Naive thymus-derived CD4-positive, alpha-beta T cell (primary cell): ENCODE measurements around the gene CHRNB2. TPM values are rescaled to one million over a fixed set of nuclear protein-coding genes. Genes with fewer than 3 reads are reported as not detected.

Experiments
- ATAC-seq: fragments of 150-1000 bp; cut with Tn5 transposase; 2 replicates; pipeline ENCODE4 v1.10.0; 2021; ENCODE audit warnings: mild to moderate bottlenecking, moderate library complexity
- CTCF ChIA-PET: fragments of 350-600 bp; sonication (Branson Sonifier 250); formaldehyde crosslinking; loops from one replicate; lab custom pipeline; 2021; ENCODE audit warnings: antibody characterized with exemption; lab: Charles Lee
- POLR2A ChIA-PET: fragments of 350-600 bp; sonication (Branson Sonifier 250); formaldehyde crosslinking; loops from one replicate; lab custom pipeline; 2021; ENCODE audit warnings: antibody characterized with exemption, inconsistent platforms; lab: Charles Lee
- DNase-seq, 9 donors: peaks; one replicate each; pipeline versions ENCODE4 v3.0.0 to v3.0.0-alpha.2; 2020 to 2022; ENCODE audit warnings: mixed read lengths in 1 of 9
- H3K27ac ChIP-seq: one replicate; pipeline ENCODE4 v1.7.0; 2013; ENCODE audit warnings: mild to moderate bottlenecking, low read depth, low read length, moderate library complexity
- H3K27me3 ChIP-seq, 2 donors: one replicate each; pipeline ENCODE4 v1.7.0; 2013; ENCODE audit warnings: low read length in 2 of 2, mild to moderate bottlenecking in 2 of 2, moderate library complexity in 2 of 2; ENCODE audit not compliant: control insufficient read depth in 2 of 2, insufficient read depth in 2 of 2
- H3K36me3 ChIP-seq, 3 experiments: 1 replicate in 2 of 3; 2 replicates in 1 of 3; pipeline ENCODE4 v1.7.0; 2013; ENCODE audit warnings: low read length in 3 of 3, mild to moderate bottlenecking in 3 of 3, moderate library complexity in 1 of 3; ENCODE audit not compliant: insufficient read depth in 3 of 3, control insufficient read depth in 2 of 3
- H3K4me1 ChIP-seq, 2 donors: one replicate each; pipeline ENCODE4 v1.7.0; 2013; ENCODE audit warnings: low read length in 2 of 2, mild to moderate bottlenecking in 2 of 2, moderate library complexity in 1 of 2; ENCODE audit not compliant: control insufficient read depth in 2 of 2, insufficient read depth in 2 of 2
- H3K4me3 ChIP-seq: 2 replicates; pipeline ENCODE4 v1.7.0; 2013; ENCODE audit warnings: mild to moderate bottlenecking, low read length
- H3K9me3 ChIP-seq, 3 experiments: 1 replicate in 2 of 3; 2 replicates in 1 of 3; pipeline ENCODE4 v1.7.0; 2013; ENCODE audit warnings: low read length in 3 of 3; ENCODE audit not compliant: control insufficient read depth in 2 of 3
- H3K27ac Mint-ChIP-seq, 9 donors: one replicate each; pipeline ENCODE4 v1.8.0; 2020 to 2022; ENCODE audit warnings: mixed read lengths in 9 of 9, mild to moderate bottlenecking in 8 of 9, moderate library complexity in 5 of 9, inconsistent platforms in 2 of 9
- H3K27me3 Mint-ChIP-seq, 5 donors: one replicate each; pipeline ENCODE4 v1.8.0; 2021 to 2022; ENCODE audit warnings: mixed read lengths in 5 of 5, mild to moderate bottlenecking in 1 of 5
- H3K36me3 Mint-ChIP-seq, 5 donors: one replicate each; pipeline ENCODE4 v1.8.0; 2020 to 2022; ENCODE audit warnings: mixed read lengths in 5 of 5, mild to moderate bottlenecking in 3 of 5, inconsistent platforms in 1 of 5
- H3K4me1 Mint-ChIP-seq, 7 donors: one replicate each; pipeline ENCODE4 v1.8.0; 2020 to 2022; ENCODE audit warnings: mixed read lengths in 7 of 7, mild to moderate bottlenecking in 3 of 7, inconsistent platforms in 1 of 7
- H3K4me3 Mint-ChIP-seq, 10 donors: one replicate each; pipeline ENCODE4 v1.8.0; 2020 to 2022; ENCODE audit warnings: mild to moderate bottlenecking in 10 of 10, mixed read lengths in 10 of 10, moderate library complexity in 6 of 10, inconsistent platforms in 2 of 10
- H3K9me3 Mint-ChIP-seq, 11 donors: one replicate each; pipeline ENCODE4 v1.8.0; 2020 to 2022; ENCODE audit warnings: mixed read lengths in 11 of 11, mild to moderate bottlenecking in 4 of 11, inconsistent platforms in 1 of 11, moderate library complexity in 1 of 11
- intact Hi-C, 2 donors: fragments of 100-400 bp; cut with micrococcal nuclease; formaldehyde crosslinking; loops; one replicate each; pipeline ENCODE4 v1.15.1; 2023
- polyA plus RNA-seq, 2 donors: library from polyadenylated mRNA; unstranded; fragments of 300-500 nt; fragmentation: Illumina TruSeq; gene quantifications; one replicate each; pipeline ENCODE4 v1.2.3, GENCODE V29; 2021
- total RNA-seq, 6 experiments: library from RNA in 5 of 6; stranded (reverse) in 5 of 6; gene quantifications; 1 replicate in 5 of 6; 2 replicates in 1 of 6; pipeline ENCODE4 v1.2.3 and lab custom pipeline; 2021 to 2026

Gene CHRNB2
- total and polyA plus RNA-seq, 7 experiments from 2014 or later: not detected

DNA sequence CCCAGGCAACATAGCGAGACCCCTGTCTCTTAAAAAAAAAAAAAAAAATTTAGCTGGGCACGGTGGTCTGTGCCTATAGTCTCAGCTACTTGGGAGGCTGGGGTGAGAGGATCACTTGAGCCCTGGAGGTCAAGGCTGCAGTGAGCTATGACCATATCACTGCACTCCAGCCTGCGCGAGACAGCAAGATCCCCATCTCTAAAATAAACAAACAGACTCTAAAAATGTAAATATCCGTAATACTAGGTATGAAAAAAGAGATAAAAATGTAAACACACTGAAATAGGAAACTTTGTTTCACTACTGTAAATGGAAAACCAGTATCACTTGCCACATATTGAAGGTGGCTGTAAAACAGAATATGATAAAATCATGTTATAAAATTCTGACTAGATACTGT lies 23.2 kb downstream of the CHRNB2 start:
- no peaks in the 10 kb centered on the region for H3K4me1 ChIP-seq
- H3K27me3 ChIP-seq: no peaks in the 10 kb centered on the region
- Mint-ChIP-seq H3K27ac (peak overlapping the region in 1 of 9 donors; percentile 59), H3K27me3 (no peaks in the 10 kb centered on the region), H3K4me3 (no peak overlapping the region), H3K9me3 (peaks cover 0 to 2% (median 0%) of the 10 kb centered on the region in 11 donors), H3K36me3 (peaks cover 29 to 72% (median 43%) of the 10 kb centered on the region in 5 donors), H3K4me1 (peaks cover 0 to 10% (median 1%) of the 10 kb centered on the region in 7 donors)
- DNase-seq (no peak), ATAC-seq (no peak)
- H3K27ac ChIP-seq: no peak overlapping the region
- POLR2A ChIA-PET: interaction anchor here (0.6 kb wide), 1 partner anchor 374 kb away, joined by 3 read pairs; no protein-coding TSS in a partner anchor
- H3K4me3 ChIP-seq: no peak overlapping the region
- intact Hi-C loops: no loop called here
- H3K36me3 ChIP-seq: peaks cover 40 to 98% (median 79%) of the 10 kb centered on the region in 3 experiments
- no peaks in the 10 kb centered on the region for H3K9me3 ChIP-seq
- CTCF ChIA-PET: no interaction called here

GRCh38 chr1:154591206-154591605 lies 23.6 kb downstream of the CHRNB2 start:
- no peaks in the 10 kb centered on the region for H3K27me3 Mint-ChIP-seq
- peaks cover 0 to 10% (median 1%) of the 10 kb centered on the region in 7 donors for H3K4me1 Mint-ChIP-seq
- H3K4me3 Mint-ChIP-seq: no peak overlapping the region
- peak overlapping the region in 2 of 9 donors; percentile 33 to 48 for H3K27ac Mint-ChIP-seq
- H3K36me3 Mint-ChIP-seq: peaks cover 29 to 68% (median 39%) of the 10 kb centered on the region in 5 donors
- intact Hi-C loops: no loop called here
- ChIA-PET CTCF (no interaction called here), POLR2A (interaction anchor here (0.8 kb wide), 1 partner anchor 35 kb away, joined by 4 read pairs; no protein-coding TSS in a partner anchor)
- ATAC-seq: no peak
- DNase-seq: no peak
- Histone ChIP-seq H3K4me1 (no peaks in the 10 kb centered on the region), H3K4me3 (no peak overlapping the region), H3K27ac (no peak overlapping the region), H3K36me3 (peaks cover 36 to 98% (median 75%) of the 10 kb centered on the region in 3 experiments), H3K9me3 (no peaks in the 10 kb centered on the region), H3K27me3 (no peaks in the 10 kb centered on the region)
- peaks cover 0 to 2% (median 0%) of the 10 kb centered on the region in 11 donors for H3K9me3 Mint-ChIP-seq

- peaks cover 24 to 98% (median 75%) of the 10 kb centered on the region in 3 experiments for H3K36me3 ChIP-seq
- peaks cover 0 to 16% (median 5%) of the 10 kb centered on the region in 7 donors for H3K4me1 Mint-ChIP-seq
- H3K4me3 ChIP-seq: no peak overlapping the region
- H3K4me1 ChIP-seq: no peaks in the 10 kb centered on the region
- no peaks in the 10 kb centered on the region for H3K27me3 Mint-ChIP-seq
- H3K36me3 Mint-ChIP-seq: peaks cover 24 to 64% (median 38%) of the 10 kb centered on the region in 5 donors
- DNase-seq (no peak), ATAC-seq (no peak)
- H3K27ac ChIP-seq: no peak overlapping the region
- intact Hi-C loops: no loop called here
- no peaks in the 10 kb centered on the region for H3K27me3 ChIP-seq
- peak overlapping the region in 2 of 9 donors; percentile 27 to 74 for H3K27ac Mint-ChIP-seq
- peaks cover 0 to 2% (median 0%) of the 10 kb centered on the region in 11 donors for H3K9me3 Mint-ChIP-seq
- no peaks in the 10 kb centered on the region for H3K9me3 ChIP-seq
- H3K4me3 Mint-ChIP-seq: no peak overlapping the region
- ChIA-PET POLR2A (interaction anchor here (0.7 to 1.4 kb wide), 2 partner anchors 13 to 33 kb away, joined by 3 read pairs; no protein-coding TSS in a partner anchor), CTCF (interaction anchor here (0.9 kb wide), 1 partner anchor 73 kb away, joined by 3 read pairs; no protein-coding TSS in a partner anchor)
These were observed 25.8 kb downstream of the CHRNB2 start for GRCh38 chr1:154593390-154593789.

DNA sequence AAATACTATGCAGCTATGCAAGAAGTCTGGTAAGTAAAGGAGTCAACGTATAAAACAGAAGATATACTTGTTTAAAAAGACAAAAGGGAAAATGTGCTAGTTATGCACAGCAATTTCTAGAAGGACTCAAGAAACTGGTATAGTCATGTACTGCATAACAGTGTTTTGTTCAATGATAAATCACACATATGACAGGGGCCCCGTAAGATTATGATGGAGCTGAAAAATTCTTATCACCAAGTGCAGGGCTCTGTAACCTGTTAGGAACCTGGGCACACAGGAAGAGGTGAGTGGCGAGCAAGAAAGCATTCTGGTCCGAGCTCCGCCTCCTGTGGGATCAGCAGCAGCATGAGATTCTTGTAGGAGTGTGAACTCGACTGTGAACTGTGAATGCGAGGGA lies 27.2 kb downstream of the CHRNB2 start:
- peak overlapping the region; percentile 19 for H3K27ac ChIP-seq
- peaks cover 22 to 98% (median 61%) of the 10 kb centered on the region in 3 experiments for H3K36me3 ChIP-seq
- no peak for DNase-seq
- intact Hi-C loops: no loop called here
- no peak overlapping the region for H3K4me3 Mint-ChIP-seq
- ChIA-PET CTCF (interaction anchor here (0.9 kb wide), 1 partner anchor 114 kb away, joined by 3 read pairs; no protein-coding TSS in a partner anchor), POLR2A (interaction anchor here (0.7 to 1.4 kb wide), 4 partner anchors 10 to 33 kb away, joined by 3 to 5 read pairs (median 4); no protein-coding TSS in a partner anchor)
- H3K27me3 Mint-ChIP-seq: no peaks in the 10 kb centered on the region
- H3K9me3 Mint-ChIP-seq: peaks cover 0 to 2% (median 0%) of the 10 kb centered on the region in 11 donors
- ATAC-seq: no peak
- peaks cover 4 to 5% of the 10 kb centered on the region in 2 donors for H3K4me1 ChIP-seq
- peaks cover 6 to 28% (median 11%) of the 10 kb centered on the region in 7 donors for H3K4me1 Mint-ChIP-seq
- H3K27me3 ChIP-seq: no peaks in the 10 kb centered on the region
- no peaks in the 10 kb centered on the region for H3K9me3 ChIP-seq
- H3K36me3 Mint-ChIP-seq: peaks cover 15 to 56% (median 32%) of the 10 kb centered on the region in 5 donors
- no peak overlapping the region for H3K4me3 ChIP-seq
- peak overlapping the region in 1 of 9 donors; percentile 38 for H3K27ac Mint-ChIP-seq

- Histone ChIP-seq H3K36me3 (peaks cover 16 to 97% (median 54%) of the 10 kb centered on the region in 3 experiments), H3K4me3 (no peak overlapping the region), H3K9me3 (no peaks in the 10 kb centered on the region), H3K27ac (no peak overlapping the region), H3K4me1 (peaks cover 5% of the 10 kb centered on the region in 2 donors), H3K27me3 (no peaks in the 10 kb centered on the region)
- no peak for DNase-seq
- Mint-ChIP-seq H3K4me1 (peaks cover 13 to 35% (median 16%) of the 10 kb centered on the region in 7 donors), H3K4me3 (no peak overlapping the region), H3K27ac (no peak overlapping the region), H3K9me3 (peaks cover 0 to 2% (median 0%) of the 10 kb centered on the region in 11 donors), H3K36me3 (peaks cover 19 to 56% (median 32%) of the 10 kb centered on the region in 5 donors), H3K27me3 (no peaks in the 10 kb centered on the region)
- POLR2A ChIA-PET: interaction anchor here (0.9 to 1.2 kb wide), 3 partner anchors 9 to 17 kb away, joined by 3 to 5 read pairs (median 3); no protein-coding TSS in a partner anchor
- intact Hi-C loops: no loop called here
- CTCF ChIA-PET: no interaction called here
- ATAC-seq: no peak
These were observed 28.0 kb downstream of the CHRNB2 start for GRCh38 chr1:154595621-154596020.

GRCh38 chr1:154598871-154599635 lies 31.5 kb downstream of the CHRNB2 start:
- H3K4me1 ChIP-seq: peaks cover 13 to 20% of the 10 kb centered on the region in 2 donors
- H3K4me1 Mint-ChIP-seq: peaks cover 24 to 67% (median 46%) of the 10 kb centered on the region in 7 donors
- no peaks in the 10 kb centered on the region for H3K27me3 ChIP-seq
- H3K9me3 ChIP-seq: no peaks in the 10 kb centered on the region
- H3K27me3 Mint-ChIP-seq: no peaks in the 10 kb centered on the region
- ChIA-PET CTCF (no interaction called here), POLR2A (interaction anchor here (0.6 kb wide), 3 partner anchors 112 to 263 kb away, joined by 3 to 4 read pairs (median 3); no protein-coding TSS in a partner anchor)
- no peak overlapping the region for H3K4me3 ChIP-seq
- ATAC-seq (no peak), DNase-seq (no peak)
- H3K27ac ChIP-seq: peak overlapping the region; percentile 12
- H3K36me3 ChIP-seq: peaks cover 25 to 84% (median 32%) of the 10 kb centered on the region in 3 experiments
- no peak overlapping the region for H3K4me3 Mint-ChIP-seq
- H3K9me3 Mint-ChIP-seq: peaks cover 0 to 2% (median 0%) of the 10 kb centered on the region in 11 donors
- peaks cover 14 to 51% (median 26%) of the 10 kb centered on the region in 5 donors for H3K36me3 Mint-ChIP-seq
- peak overlapping the region in 5 of 9 donors; percentile 28 to 79 (median 48) for H3K27ac Mint-ChIP-seq
- intact Hi-C loops: no loop called here
